COLO668 (cell line): ENCODE measurements around the gene TAS2R14.

Experiments
- DNase-seq: peaks from one replicate; lab custom pipeline; 2025; ENCODE audit not compliant: unreplicated experiment; lab: John Stamatoyannopoulos, UW

The TAS2R14 gene

GRCh38 chr12:10909462-10909861, 29.6 kb downstream of the TAS2R14 start, which contains the start of gene TAS2R13:
TAS2R13 (minus strand) TSS chr12:10909562; CDS start chr12:10909298, 264 bp downstream.
- no peak for DNase-seq

DNA sequence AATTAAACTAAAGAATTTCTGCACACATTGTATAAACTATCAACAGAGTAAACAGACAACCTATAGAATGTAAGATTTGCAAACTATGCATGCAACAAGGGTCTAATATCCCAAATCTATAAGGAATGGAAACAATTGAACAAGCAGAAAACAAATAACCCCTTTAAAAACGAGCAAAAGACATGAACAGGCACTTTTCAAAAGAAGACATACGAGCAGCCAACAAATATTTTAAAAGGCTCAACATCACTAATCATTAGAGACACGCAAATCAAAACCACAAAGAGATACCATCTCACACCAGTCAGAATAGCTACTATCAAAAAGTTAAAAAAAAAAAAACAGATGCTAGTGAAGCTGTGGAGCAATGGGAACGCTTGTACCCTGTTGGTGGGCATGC, 34.4 kb downstream of the TAS2R14 start:
- no peak for DNase-seq

DNA sequence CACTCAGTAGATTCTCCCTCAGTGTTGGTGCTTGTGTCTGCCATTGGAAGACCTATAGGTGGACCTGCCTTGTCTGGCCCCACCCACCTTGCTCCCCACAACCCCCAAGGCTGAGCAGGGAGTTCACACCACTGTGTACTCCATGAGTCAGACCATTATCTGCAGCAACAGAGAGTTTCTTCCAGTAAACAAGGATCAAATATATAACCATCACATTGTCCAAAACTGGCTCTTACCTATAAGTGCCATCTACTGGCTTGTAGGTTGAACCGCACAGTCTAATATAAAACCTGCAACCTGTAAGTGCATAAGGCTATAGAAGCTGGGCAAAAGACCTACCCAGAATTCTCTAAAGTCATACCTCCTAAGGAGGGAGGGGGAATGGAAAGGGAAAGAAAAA, 37.6 kb downstream of the TAS2R14 start:
- no peak for DNase-seq

DNA sequence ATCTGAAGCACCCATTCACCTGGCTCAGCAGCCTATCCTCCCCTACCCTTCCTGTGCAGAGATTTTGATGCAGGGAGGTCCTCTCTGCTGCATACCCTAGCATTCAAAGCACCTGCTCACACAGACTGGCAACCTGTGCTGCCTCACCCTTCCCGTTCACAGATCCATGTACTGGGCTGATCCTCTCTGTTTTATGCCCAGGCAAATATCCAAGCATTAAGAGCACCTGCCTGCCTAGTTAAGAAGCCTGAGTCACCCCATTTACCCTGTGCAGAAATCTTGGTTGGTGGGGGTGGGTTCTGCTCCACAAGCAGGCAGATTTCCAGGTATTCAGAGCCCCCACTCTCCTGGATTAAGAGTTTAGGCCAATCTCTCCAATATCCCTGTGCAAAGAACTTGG, 38.1 kb downstream of the TAS2R14 start:
- DNase-seq: no peak

DNA sequence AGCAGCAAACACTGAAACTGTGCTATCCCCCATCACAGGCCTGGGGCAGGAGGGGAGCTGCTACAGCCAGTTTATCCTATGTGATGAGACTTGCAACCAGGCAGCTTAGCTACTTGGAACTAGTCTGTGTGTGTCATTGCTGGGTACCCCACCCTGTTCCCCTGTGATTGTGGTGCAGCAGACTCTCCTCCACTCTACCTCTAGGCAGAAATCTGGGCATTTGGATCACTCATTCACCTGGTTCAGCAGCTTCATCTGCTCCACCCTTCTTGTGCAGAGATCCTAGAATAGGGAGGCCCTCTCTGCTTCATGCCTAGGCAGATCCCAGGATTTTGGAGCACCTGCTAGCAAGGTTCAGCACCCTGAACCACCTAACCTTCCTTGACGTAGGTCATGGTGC, 38.5 kb downstream of the TAS2R14 start:
- DNase-seq: no peak

DNA sequence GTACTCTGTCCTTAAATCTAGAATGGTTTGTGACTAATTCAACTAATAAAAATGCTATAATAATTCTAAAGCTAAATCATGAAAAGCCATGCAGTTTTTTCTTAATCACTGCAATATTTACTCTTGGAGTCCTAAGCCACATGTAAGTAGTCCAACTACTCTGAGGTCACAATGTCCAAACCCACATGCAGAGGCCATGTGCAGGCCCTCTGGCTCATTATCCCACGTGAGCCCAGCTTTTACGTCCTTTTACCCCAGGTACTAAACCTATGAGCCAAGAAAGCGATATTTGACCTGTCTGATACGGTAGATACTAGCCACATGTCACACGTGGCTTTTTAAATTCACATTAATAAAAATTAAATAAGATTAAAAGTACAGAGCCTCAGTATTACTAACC, 42.2 kb downstream of the TAS2R14 start:
- no peak for DNase-seq

- no peak for DNase-seq
Measured at GRCh38 chr12:10891937-10892336, 47.1 kb downstream of the TAS2R14 start.

GRCh38 chr12:10889226-10889625, 49.8 kb downstream of the TAS2R14 start:
- DNase-seq: no peak
